Activated CD4-positive, alpha-beta T cell treated with anti-CD3 and anti-CD28 coated beads, Interleukin-2, Interleukin-4, amounts not matched to agents 100 ng/mL and 50 ng/mL, durations not matched to agents 16 hours and 8 hours (primary cell): ENCODE measurements around the gene SLC5A1.
"Not testable (repeated sequence)": the region's sequence is repeated elsewhere in the genome, so short reads cannot be mapped to it uniquely, and the experiment has no call there.

Experiments
- DNase-seq: peaks from one replicate; pipeline ENCODE4 v3.0.0-alpha.2; 2020; ENCODE audit warnings: low spot score

SLC5A1 gene

GRCh38 chr22:32144496-32145274, 101.6 kb downstream of the SLC5A1 start:
- no peak for DNase-seq

DNA sequence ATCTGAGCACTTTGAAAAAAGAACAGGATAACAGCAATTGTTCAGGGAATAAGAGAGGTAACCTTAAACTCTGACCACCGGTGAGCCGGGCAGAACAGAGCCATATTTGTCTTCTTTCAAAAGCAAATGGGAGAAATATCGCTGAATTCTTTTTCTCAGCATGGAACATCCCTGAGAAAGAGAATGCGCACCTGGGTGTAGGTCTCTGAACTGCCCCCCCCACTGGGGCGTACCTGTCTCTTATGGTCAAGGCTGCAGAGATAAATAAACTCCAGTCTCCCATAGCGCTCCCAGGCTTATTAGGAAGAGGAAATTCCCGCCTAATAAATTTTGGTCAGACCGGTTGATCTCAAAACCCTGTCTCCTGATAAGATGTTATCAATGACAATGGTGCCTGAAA, 104.1 kb downstream of the SLC5A1 start:
- DNase-seq: not testable (repeated sequence)

DNA sequence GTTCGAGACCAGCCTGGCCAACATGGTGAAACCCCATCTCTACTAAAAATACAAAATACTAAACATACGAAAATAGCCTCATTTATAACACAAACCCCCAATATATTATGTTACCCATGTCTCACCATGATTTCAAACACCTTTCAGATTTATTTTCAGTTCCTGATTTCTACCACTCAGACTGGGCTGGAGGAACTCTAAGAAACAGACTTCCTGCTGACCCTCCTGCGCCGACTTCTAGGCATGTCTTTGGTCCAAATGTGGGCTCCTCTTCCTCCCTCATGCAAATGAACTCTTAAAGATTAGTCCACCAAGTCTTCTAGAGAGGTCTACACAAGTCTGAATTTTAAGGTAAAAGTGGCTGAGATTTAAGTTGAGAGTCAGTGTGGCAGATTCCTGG, 105.3 kb downstream of the SLC5A1 start:
- DNase-seq: not testable (repeated sequence)

- not testable (repeated sequence) for DNase-seq
Measured at GRCh38 chr22:32150647-32151046, 107.6 kb downstream of the SLC5A1 start.

DNA sequence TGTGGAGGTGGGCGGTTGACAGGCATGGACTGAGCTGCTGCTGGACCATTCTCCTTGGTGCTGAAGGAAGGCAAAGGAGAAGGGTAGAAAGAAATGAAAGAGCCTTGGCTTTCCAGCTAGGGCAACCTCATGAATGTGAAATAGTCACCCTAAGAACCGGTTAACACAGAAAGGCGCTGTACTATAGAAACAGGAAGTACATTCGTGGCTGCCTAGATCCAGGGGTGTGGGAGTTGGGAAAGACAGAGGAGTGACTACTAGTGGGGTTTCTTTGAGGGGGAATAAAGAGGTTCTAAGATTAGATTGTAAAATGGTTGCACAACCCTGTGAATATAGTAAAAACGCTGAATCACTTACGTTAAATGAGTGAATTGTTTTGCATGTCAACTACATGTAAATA, 108.6 kb downstream of the SLC5A1 start:
- not testable (repeated sequence) for DNase-seq

DNA sequence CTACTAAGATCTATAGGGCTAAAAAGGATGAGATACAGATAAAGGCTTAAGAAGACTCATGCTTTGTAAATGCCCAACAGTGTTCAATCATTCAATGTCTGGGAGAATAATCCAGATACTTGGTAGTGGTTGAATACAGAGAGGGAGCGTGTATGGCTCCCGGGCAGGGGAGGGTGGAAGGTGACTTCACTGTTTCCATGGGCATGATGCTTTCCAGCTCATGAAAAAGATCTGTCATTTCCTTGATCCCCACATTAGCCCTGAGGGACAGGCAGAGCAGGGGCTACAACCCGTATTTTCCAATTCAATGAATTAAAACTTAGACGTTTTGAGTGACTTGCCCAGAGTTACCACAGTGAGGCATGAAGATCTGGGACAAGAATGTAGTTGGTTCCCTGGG, 111.7 kb downstream of the SLC5A1 start:
- DNase-seq: not testable (repeated sequence)

DNA sequence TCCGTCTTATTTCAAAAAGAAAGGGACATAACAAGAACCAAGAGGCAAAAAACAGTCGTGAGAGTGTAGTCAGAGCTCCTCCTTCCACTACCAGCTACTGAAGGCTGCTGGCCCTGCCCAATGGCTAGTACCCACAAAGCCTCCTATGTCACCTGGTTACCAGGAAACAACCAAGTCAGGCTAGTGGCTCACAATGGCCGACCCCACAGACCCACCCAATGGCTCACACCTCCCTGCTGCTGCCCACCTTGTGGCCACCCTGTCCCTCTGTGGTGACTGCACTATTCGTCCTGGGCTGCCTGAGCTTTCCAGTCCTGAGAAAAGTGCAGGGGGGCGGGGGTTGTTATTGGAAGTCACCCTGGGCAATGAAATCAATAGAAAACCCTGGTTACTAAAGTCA, 114.6 kb downstream of the SLC5A1 start:
- not testable (repeated sequence) for DNase-seq

DNA sequence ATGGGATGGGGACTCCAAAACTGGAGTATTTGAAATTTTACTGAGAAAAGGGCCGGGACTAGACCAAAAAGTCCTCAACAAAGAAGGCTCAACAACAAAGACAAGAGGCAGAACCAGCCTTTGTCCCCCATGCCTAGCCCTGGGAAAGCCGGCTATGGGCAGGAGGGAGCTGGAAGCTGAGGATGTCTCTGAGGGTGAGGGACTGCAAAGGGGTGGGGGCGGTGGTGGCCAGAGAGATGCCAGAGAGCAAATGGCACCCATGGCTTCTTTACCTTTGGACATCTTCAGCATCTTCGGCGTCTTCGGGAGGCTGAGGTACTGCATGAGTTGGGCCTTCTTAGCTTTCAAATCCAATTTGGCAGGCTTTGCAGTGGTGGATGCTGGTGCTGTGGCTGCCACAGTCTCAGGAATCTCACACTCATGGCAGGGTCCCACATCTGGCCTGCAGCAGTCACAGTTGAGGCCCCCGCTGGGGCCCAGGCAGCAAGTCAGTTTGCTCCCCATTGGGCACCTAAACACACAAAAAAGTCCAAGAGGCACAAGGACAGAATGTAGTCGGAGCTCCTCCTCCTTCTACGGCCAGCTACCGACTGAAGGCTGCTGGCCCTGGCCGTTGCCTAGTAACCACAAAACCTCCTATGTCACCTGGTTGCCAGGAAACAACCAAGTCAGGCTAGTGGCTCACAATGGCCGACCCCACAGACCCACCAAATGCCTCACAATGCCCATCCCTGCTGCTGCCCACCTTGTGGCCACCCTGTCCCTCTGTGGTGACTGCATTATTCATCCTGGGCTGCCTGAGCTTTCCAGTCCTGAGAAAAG, 115.9 kb downstream of the SLC5A1 start, which contains the start of gene C22orf42:
Gene C22orf42, minus strand, starts transcription at position 592 of the 822 bp plus-strand sequence. Its CDS starts 88 bp downstream, at position 504.
- no peak for DNase-seq

- not testable (repeated sequence) for DNase-seq
Measured at GRCh38 chr22:32160411-32160810, 117.3 kb downstream of the SLC5A1 start.
